ENCODE measurements around the gene C1orf35.

Gene C1orf35

GRCh38 chr1:228064296-228064695, 38.8 kb downstream of the C1orf35 start:
- DNase-seq (ENCODE audit: low read depth in 1 of 2, low spot score in 1 of 2) = no peak
- TF ChIP-seq REST (IDR thresholded peaks at IDR 0.05; ENCODE audit: insufficient replicate concordance, low read depth) (no peak), GABPA (IDR thresholded peaks at IDR 0.05; ENCODE audit: low read depth) (no peak), POLR2AphosphoS5 (IDR thresholded peaks at IDR 0.05; ENCODE audit: low read depth) (no peak), SPI1 (IDR thresholded peaks at IDR 0.05; ENCODE audit: borderline replicate concordance, low read depth) (no peak), CTCF (IDR thresholded peaks at IDR 0.05; ENCODE audit: insufficient read depth, low read length) (no peak)
- Histone ChIP-seq H3K27me3 (ENCODE audit: insufficient read depth, poor library complexity, severe bottlenecking) (peaks cover 23% of the 10 kb centered on the region), H3K27ac (replicated peaks) (no peak overlapping the region), H3K4me3 (replicated peaks; ENCODE audit: insufficient read depth, low read length) (no peak overlapping the region)

- DNase-seq (ENCODE audit: low read depth in 1 of 2, low spot score in 1 of 2) = no peak
- TF ChIP-seq REST (IDR thresholded peaks at IDR 0.05; ENCODE audit: insufficient replicate concordance, low read depth) = no peak
- TF ChIP-seq SPI1 (IDR thresholded peaks at IDR 0.05; ENCODE audit: borderline replicate concordance, low read depth) = no peak
- TF ChIP-seq GABPA (IDR thresholded peaks at IDR 0.05; ENCODE audit: low read depth) = no peak
- no peak for TF ChIP-seq CTCF (IDR thresholded peaks at IDR 0.05; ENCODE audit: insufficient read depth, low read length)
- TF ChIP-seq POLR2AphosphoS5 (IDR thresholded peaks at IDR 0.05; ENCODE audit: low read depth) = no peak
- Histone ChIP-seq H3K4me3 (replicated peaks; ENCODE audit: insufficient read depth, low read length) (no peak overlapping the region), H3K27ac (replicated peaks) (no peak overlapping the region), H3K27me3 (ENCODE audit: insufficient read depth, poor library complexity, severe bottlenecking) (peaks cover 29% of the 10 kb centered on the region)
Observed at GRCh38 chr1:228063251-228064191, 39.6 kb downstream of the C1orf35 start.

- TF ChIP-seq REST (IDR thresholded peaks at IDR 0.05; ENCODE audit: insufficient replicate concordance, low read depth) (no peak), CTCF (IDR thresholded peaks at IDR 0.05; ENCODE audit: insufficient read depth, low read length) (no peak), GABPA (IDR thresholded peaks at IDR 0.05; ENCODE audit: low read depth) (no peak), SPI1 (IDR thresholded peaks at IDR 0.05; ENCODE audit: borderline replicate concordance, low read depth) (no peak), POLR2AphosphoS5 (IDR thresholded peaks at IDR 0.05; ENCODE audit: low read depth) (no peak)
- Histone ChIP-seq H3K4me3 (replicated peaks; ENCODE audit: insufficient read depth, low read length) (no peak overlapping the region), H3K27ac (replicated peaks) (no peak overlapping the region), H3K27me3 (ENCODE audit: insufficient read depth, poor library complexity, severe bottlenecking) (peaks cover 32% of the 10 kb centered on the region)
- no peak for DNase-seq (ENCODE audit: low read depth in 1 of 2, low spot score in 1 of 2)
Observed at GRCh38 chr1:228062812-228063211, 40.3 kb downstream of the C1orf35 start.
